Sigmoid colon (tissue), 7 donors: ENCODE measurements around the gene TMEM125. TPM values are rescaled to one million over a fixed set of nuclear protein-coding genes. Genes with fewer than 3 reads are reported as not detected.

Experiments
- DNase-seq: peaks from one replicate; pipeline ENCODE4 v3.0.0-alpha.2; 2019
- H3K27ac ChIP-seq, 4 donors: fragments of 200-600 bp; sonication (generic); one replicate each; pipeline ENCODE4 v1.5.1; 2016 to 2019; ENCODE audit warnings: mild to moderate bottlenecking in 1 of 4
- H3K27me3 ChIP-seq, 3 donors: fragments of 200-600 bp; sonication (generic); one replicate each; pipeline ENCODE4 v1.5.1; 2019; ENCODE audit warnings: mild to moderate bottlenecking in 1 of 3
- H3K36me3 ChIP-seq, 4 donors: fragments of 200-600 bp; sonication (generic); one replicate each; pipeline ENCODE4 v1.5.1; 2016 to 2019
- H3K4me1 ChIP-seq, 4 donors: fragments of 200-600 bp; sonication (generic); one replicate each; pipeline ENCODE4 v1.5.1; 2017 to 2019
- H3K4me3 ChIP-seq, 4 donors: fragments of 200-600 bp; sonication (generic); one replicate each; pipeline ENCODE4 v1.5.1; 2017 to 2019; ENCODE audit warnings: mild to moderate bottlenecking in 2 of 4, moderate library complexity in 1 of 4
- H3K9me3 ChIP-seq, 4 donors: fragments of 200-600 bp in 3 of 4; sonication (generic) in 3 of 4; one replicate each; pipeline versions ENCODE4 v1.5.1 to v1.6.1; 2013 to 2019
- EP300 ChIP-seq, 4 donors: sonication (generic); formaldehyde crosslinking; IDR thresholded peaks; one replicate each; pipeline ENCODE4 v1.6.1; 2017; ENCODE audit warnings: antibody characterized with exemption in 4 of 4
- POLR2A ChIP-seq, 2 donors: fragments of 450-650 bp; IDR thresholded peaks; one replicate each; pipeline ENCODE4 v1.6.1; 2016; ENCODE audit warnings: antibody characterized with exemption in 2 of 2, mild to moderate bottlenecking in 2 of 2, moderate library complexity in 2 of 2
- POLR2AphosphoS5 ChIP-seq, 4 donors: sonication (generic); formaldehyde crosslinking; IDR thresholded peaks; one replicate each; pipeline ENCODE4 v1.6.1; 2017; ENCODE audit warnings: antibody characterized with exemption in 4 of 4
- WGBS, 2 donors: extraction: QIAGEN DNeasy Blood & Tissue Kit; methylation state at CpG; one replicate each; pipeline ENCODE4 v1.1.7; 2013; 5-methylcytosine and 5-hydroxymethylcytosine counted together
- intact Hi-C: fragments of 100-400 bp; cut with DNase I; formaldehyde crosslinking; loops from one replicate; pipeline ENCODE4 v1.15.1; 2023
- polyA plus RNA-seq, 3 donors: library from polyadenylated mRNA; stranded (reverse); fragments of 200-250 nt; gene quantifications; one replicate each; pipeline ENCODE4 v1.2.3, GENCODE V29; 2013
- total RNA-seq, 4 donors: library from RNA; depleted of rRNA; stranded (reverse); fragments of >200 nt; gene quantifications; one replicate each; pipeline ENCODE4 v1.1.0, GENCODE V29; 2016
- TF ChIP-seq, protein P1 (sequence below), 4 experiments: fragments of 450-650 bp in 3 of 4; fragments of 200-600 bp in 1 of 4; IDR thresholded peaks; one replicate each; pipeline ENCODE4 v1.5.1; 2016 to 2019; ENCODE audit warnings: antibody characterized with exemption in 4 of 4, mild to moderate bottlenecking in 3 of 4, moderate library complexity in 2 of 4
- donor health status: healthy with polysubstance abuse.
- donor health status: Bipolar disorder and iron deficiency.
- donor health status: healthy.

TMEM125 gene
- total and polyA plus RNA-seq, 7 donors, result 29.4 to 41.7 (median 29.6) TPM; not detected in 4

DNA sequence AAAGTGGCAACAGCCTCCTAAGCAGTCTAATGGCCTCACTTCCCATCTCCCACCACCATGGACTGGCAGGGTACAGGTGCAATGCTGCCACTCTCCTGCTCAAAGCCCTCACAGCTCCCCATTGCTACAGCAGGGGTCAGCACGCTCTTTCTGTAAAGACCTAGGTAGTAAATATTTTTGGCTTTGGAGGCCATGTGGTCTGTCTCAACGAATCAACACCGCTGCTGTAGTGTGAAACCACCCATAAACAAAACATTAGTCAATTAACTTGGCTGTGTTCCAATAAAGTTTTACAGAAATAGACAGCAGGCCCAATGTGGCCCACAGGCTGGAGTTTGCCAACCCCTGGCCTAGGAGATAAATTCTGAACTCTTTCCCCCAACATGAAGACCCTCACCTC, 44.6 kb upstream of the TMEM125 start:
- H3K27me3 ChIP-seq, result no peaks in the 10 kb centered on the region
- no peak for DNase-seq
- WGBS, 2 donors, result 36 to 68% methylated on average over 3 of the region's 3 CpGs
- intact Hi-C loops, result no loop called here
- no peaks in the 10 kb centered on the region for H3K9me3 ChIP-seq
- no peak overlapping the region for H3K4me3 ChIP-seq
- TF ChIP-seq POLR2A (IDR thresholded peaks at IDR 0.05) (no peak), EP300 (IDR thresholded peaks at IDR 0.05) (no peak), POLR2AphosphoS5 (IDR thresholded peaks at IDR 0.05) (no peak)
- TF ChIP-seq, protein P1, sequence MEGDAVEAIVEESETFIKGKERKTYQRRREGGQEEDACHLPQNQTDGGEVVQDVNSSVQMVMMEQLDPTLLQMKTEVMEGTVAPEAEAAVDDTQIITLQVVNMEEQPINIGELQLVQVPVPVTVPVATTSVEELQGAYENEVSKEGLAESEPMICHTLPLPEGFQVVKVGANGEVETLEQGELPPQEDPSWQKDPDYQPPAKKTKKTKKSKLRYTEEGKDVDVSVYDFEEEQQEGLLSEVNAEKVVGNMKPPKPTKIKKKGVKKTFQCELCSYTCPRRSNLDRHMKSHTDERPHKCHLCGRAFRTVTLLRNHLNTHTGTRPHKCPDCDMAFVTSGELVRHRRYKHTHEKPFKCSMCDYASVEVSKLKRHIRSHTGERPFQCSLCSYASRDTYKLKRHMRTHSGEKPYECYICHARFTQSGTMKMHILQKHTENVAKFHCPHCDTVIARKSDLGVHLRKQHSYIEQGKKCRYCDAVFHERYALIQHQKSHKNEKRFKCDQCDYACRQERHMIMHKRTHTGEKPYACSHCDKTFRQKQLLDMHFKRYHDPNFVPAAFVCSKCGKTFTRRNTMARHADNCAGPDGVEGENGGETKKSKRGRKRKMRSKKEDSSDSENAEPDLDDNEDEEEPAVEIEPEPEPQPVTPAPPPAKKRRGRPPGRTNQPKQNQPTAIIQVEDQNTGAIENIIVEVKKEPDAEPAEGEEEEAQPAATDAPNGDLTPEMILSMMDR (IDR thresholded peaks at IDR 0.05), result no peak
- H3K27ac ChIP-seq, result no peak overlapping the region
- H3K36me3 ChIP-seq, result no peaks in the 10 kb centered on the region
- no peaks in the 10 kb centered on the region for H3K4me1 ChIP-seq

DNA sequence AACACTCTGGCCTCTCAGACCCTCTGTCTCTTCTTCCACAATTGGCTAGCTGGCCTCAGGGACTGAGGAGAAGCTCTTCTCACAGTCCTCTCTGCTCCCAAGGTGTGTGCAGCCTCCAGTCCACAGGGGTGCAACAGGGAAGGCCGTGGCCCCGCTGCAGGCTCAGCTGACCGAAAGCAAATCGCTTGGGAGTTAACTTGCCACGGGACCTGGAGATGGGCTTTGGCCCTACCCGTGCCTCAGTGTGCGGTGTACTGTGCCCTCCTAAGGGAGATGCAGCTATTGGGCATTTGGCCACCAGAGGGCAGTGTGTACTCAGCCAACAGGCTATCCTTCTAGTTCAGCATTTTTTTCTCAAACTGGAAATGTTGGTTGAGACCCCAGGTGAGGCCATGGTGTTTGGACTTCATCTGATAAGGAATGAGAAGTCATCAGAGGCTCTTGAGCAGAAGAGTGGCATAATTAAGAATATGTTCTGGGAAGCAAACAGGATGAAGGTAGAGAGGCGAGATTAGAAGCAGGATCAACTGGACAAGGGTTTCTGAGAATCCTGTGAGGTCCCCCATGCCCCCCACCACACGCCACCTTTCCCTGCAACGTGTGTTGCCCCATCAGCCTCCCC, 42.5 kb upstream of the TMEM125 start:
- H3K27ac ChIP-seq, result no peak overlapping the region
- no peak for TF ChIP-seq POLR2AphosphoS5 (IDR thresholded peaks at IDR 0.05)
- TF ChIP-seq, protein P1 (IDR thresholded peaks at IDR 0.05), result peak; percentile 88 to 94 (median 90)
- 14 to 22% methylated on average over 10 of the region's 10 CpGs for WGBS, 2 donors

DNA sequence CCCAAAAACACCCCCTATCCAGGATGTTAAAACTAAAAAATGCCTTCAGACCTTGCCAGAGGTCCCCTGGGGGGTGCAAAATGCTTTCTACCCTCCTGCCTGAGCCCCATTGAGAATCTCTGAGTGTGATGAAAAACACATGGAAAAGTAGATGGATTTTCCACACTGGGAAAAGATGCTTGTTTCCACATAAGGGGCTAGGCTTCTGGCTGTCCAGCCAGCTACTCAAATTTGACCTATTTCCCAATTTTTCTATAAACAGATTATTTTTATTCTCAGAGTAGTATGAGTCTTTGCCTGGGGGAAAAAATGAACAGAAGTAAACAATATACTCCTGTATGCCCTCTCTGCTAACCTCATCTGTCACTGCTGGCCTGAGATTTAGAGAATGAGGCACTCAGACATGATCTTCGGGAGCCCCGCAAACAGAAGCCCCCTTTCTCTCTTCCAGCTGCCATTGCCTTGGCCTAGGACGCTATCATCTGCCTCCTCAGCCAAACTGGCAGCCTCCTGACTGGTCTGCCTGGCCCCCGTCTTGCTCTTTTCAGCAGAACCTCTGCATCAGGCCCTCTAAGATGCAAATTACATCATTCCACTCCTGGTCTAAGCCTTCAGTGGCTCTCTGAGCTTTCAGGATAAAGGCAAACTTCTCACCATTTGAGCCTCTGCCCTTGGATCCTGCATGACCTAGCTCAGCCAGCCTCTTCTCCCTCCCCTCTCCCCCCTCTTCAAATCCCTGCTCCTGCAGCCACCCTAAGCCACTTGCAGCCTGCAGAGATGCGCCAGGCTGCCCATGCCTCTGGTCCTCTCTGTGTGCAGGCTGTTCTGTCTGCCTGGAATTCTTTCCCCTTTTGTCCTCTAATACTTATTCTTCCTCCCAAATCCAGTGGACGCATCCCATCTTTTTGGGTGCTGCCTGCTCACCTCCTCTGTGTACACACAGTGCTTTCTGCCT, 39.7 kb upstream of the TMEM125 start:
- TF ChIP-seq, protein P1 (IDR thresholded peaks at IDR 0.05), result no peak
- TF ChIP-seq EP300 (IDR thresholded peaks at IDR 0.05) (no peak), POLR2AphosphoS5 (IDR thresholded peaks at IDR 0.05) (no peak), POLR2A (IDR thresholded peaks at IDR 0.05) (no peak)
- Histone ChIP-seq H3K36me3 (no peaks in the 10 kb centered on the region), H3K4me3 (no peak overlapping the region), H3K4me1 (no peaks in the 10 kb centered on the region), H3K9me3 (no peaks in the 10 kb centered on the region), H3K27me3 (no peaks in the 10 kb centered on the region), H3K27ac (peak overlapping the region; percentile 23 to 56 (median 49))
- DNase-seq, result no peak
- intact Hi-C loops, result no loop called here
- 84 to 92% methylated on average over 6 of the region's 6 CpGs for WGBS, 2 donors

More for the DNA sequence above, 42.5 kb upstream of the TMEM125 start:
- Histone ChIP-seq H3K4me1 (no peaks in the 10 kb centered on the region), H3K27me3 (no peaks in the 10 kb centered on the region), H3K36me3 (no peaks in the 10 kb centered on the region), H3K9me3 (no peaks in the 10 kb centered on the region), H3K4me3 (no peak overlapping the region)
- DNase-seq, result peak; percentile 90
- intact Hi-C loops, result loop anchor here (1.0 kb wide), 2 partner anchors 141 to 187 kb away; partner anchors contain the start of gene ELOVL1

DNA sequence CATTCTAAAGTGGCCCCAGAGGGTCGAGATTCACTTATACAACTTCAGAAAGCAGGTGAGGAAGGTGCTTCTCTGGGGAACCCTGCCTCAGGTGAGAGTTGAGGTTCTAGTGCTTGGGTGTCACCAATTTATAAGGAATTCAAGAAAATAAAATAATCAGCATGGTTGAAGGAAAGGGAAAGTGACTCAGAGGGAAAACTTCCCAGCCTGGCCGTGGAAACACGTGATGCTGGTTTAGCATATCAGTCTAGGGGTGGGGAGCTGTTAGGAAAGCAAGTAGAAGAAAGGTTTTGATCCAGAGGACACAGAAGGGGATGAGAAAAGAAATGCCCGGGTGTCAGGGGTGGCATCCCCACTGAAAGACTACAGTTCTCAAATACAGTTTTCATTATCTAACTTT, 37.7 kb upstream of the TMEM125 start:
- Histone ChIP-seq H3K9me3 (no peaks in the 10 kb centered on the region), H3K27me3 (no peaks in the 10 kb centered on the region), H3K4me3 (no peak overlapping the region), H3K27ac (no peak overlapping the region), H3K4me1 (no peaks in the 10 kb centered on the region), H3K36me3 (no peaks in the 10 kb centered on the region)
- DNase-seq, result no peak
- 67 to 70% methylated on average over 4 of the region's 4 CpGs for WGBS, 2 donors
- intact Hi-C loops, result no loop called here
- TF ChIP-seq POLR2AphosphoS5 (IDR thresholded peaks at IDR 0.05) (no peak), POLR2A (IDR thresholded peaks at IDR 0.05) (no peak), EP300 (IDR thresholded peaks at IDR 0.05) (no peak)
- TF ChIP-seq, protein P1 (IDR thresholded peaks at IDR 0.05), result no peak
